HepG2 (cell line): Measurements from ENCODE around the gene SECTM1. TPM values are rescaled to one million over a fixed set of nuclear protein-coding genes. Genes with fewer than 3 reads are reported as not detected.
A peak's percentile ranks its signal among the peaks of the same experiment; 100 is the strongest.

Source experiments
- AGO1 ChIP-seq: fragments of 200-400 bp; formaldehyde crosslinking; IDR thresholded peaks from 2 replicates; pipeline ENCODE4 v1.6.1; 2017; ENCODE audit warnings: mild to moderate bottlenecking, low read depth, low read length, moderate library complexity; ENCODE audit not compliant: poor library complexity, severe bottlenecking
- ARNT ChIP-seq: fragments of 450-650 bp; IDR thresholded peaks from 2 replicates; pipeline ENCODE4 v1.6.1; 2017
- CBFB ChIP-seq: sonication (generic); formaldehyde crosslinking; IDR thresholded peaks from 2 replicates; pipeline ENCODE4 v1.4.0; 2020; ENCODE audit warnings: missing genetic modification reagents
- CEBPB ChIP-seq: IDR thresholded peaks from 2 replicates; pipeline ENCODE4 v1.6.1; 2011; ENCODE audit warnings: low read depth, low read length, improper control_type of control experiment, borderline replicate concordance
- CHD4 ChIP-seq: fragments of 200-600 bp; sonication (generic); IDR thresholded peaks from 2 replicates; pipeline ENCODE4 v1.7.0; 2017; ENCODE audit warnings: mild to moderate bottlenecking, low read length, borderline replicate concordance
- ESRRA ChIP-seq: sonication (generic); formaldehyde crosslinking; IDR thresholded peaks from 2 replicates; pipeline ENCODE4 v1.5.1; 2020; ENCODE audit warnings: mild to moderate bottlenecking, low read depth, missing genetic modification reagents
- FOXA1 ChIP-seq, 2 experiments: fragments of 450-650 bp in 1 of 2; sonication (generic) in 1 of 2; formaldehyde crosslinking in 1 of 2; IDR thresholded peaks; 2 replicates each; pipeline versions ENCODE4 v1.4.0 to v1.6.1; 2016 to 2020; ENCODE audit warnings: missing genetic modification reagents in 1 of 2
- FOXM1 ChIP-seq: sonication (generic); formaldehyde crosslinking; IDR thresholded peaks from 2 replicates; pipeline ENCODE4 v1.5.0; 2020; ENCODE audit warnings: missing genetic modification reagents
- GTF2F1 ChIP-seq: fragments of 150-350 bp; IDR thresholded peaks from 2 replicates; pipeline ENCODE4 v1.6.1; 2014; ENCODE audit warnings: low read length
- HHEX ChIP-seq: IDR thresholded peaks from 2 replicates; pipeline ENCODE4 v1.6.1; 2016; ENCODE audit warnings: control low read depth
- KDM4B ChIP-seq: sonication (generic); formaldehyde crosslinking; IDR thresholded peaks from 2 replicates; pipeline ENCODE4 v1.4.0; 2020; ENCODE audit warnings: missing genetic modification reagents
- MED8 ChIP-seq: sonication (generic); formaldehyde crosslinking; IDR thresholded peaks from 2 replicates; pipeline ENCODE4 v1.8.1; 2023; ENCODE audit warnings: mild to moderate bottlenecking, missing genetic modification reagents; ENCODE audit not compliant: insufficient replicate concordance
- NFYC ChIP-seq: IDR thresholded peaks from 2 replicates; pipeline ENCODE4 v1.6.1; 2016; ENCODE audit warnings: missing genetic modification reagents, missing compliant biosample characterization
- NR3C1 ChIP-seq: sonication (generic); formaldehyde crosslinking; IDR thresholded peaks from 2 replicates; pipeline ENCODE4 v1.4.0; 2020; ENCODE audit warnings: missing genetic modification reagents
- RARG ChIP-seq: sonication (generic); formaldehyde crosslinking; IDR thresholded peaks from 2 replicates; pipeline ENCODE4 v1.4.0; 2020; ENCODE audit warnings: low read depth, mild to moderate bottlenecking, missing genetic modification reagents
- SOX5 ChIP-seq: IDR thresholded peaks from 2 replicates; pipeline ENCODE4 v1.6.1; 2016; ENCODE audit warnings: borderline replicate concordance
- SUZ12 ChIP-seq: fragments of 150-350 bp; IDR thresholded peaks from 2 replicates; pipeline ENCODE4 v1.6.1; 2014; ENCODE audit warnings: low read depth, low read length
- YY1 ChIP-seq: IDR thresholded peaks from 2 replicates; pipeline ENCODE4 v1.6.1; 2011; ENCODE audit warnings: low read length, low read depth, moderate library complexity, mild to moderate bottlenecking; ENCODE audit not compliant: insufficient read depth, insufficient replicate concordance
- ZFX ChIP-seq: sonication (generic); formaldehyde crosslinking; IDR thresholded peaks from 2 replicates; pipeline ENCODE4 v1.4.0; 2020; ENCODE audit warnings: mild to moderate bottlenecking, low read depth, missing genetic modification reagents, moderate library complexity
- ZNF570 ChIP-seq: sonication (generic); formaldehyde crosslinking; IDR thresholded peaks from 2 replicates; pipeline ENCODE4 v1.4.0; 2020; ENCODE audit warnings: mild to moderate bottlenecking, missing genetic modification reagents, borderline replicate concordance
- ZNF598 ChIP-seq: sonication (generic); formaldehyde crosslinking; IDR thresholded peaks from 2 replicates; pipeline ENCODE4 v1.5.1; 2020; ENCODE audit warnings: mild to moderate bottlenecking, missing genetic modification reagents, borderline replicate concordance
- ZNF614 ChIP-seq: IDR thresholded peaks from 2 replicates; pipeline ENCODE4 v1.6.1; 2018; ENCODE audit warnings: missing biosample characterization, missing genetic modification reagents, inconsistent platforms, borderline replicate concordance
- ZNF629 ChIP-seq: sonication (generic); formaldehyde crosslinking; conservative IDR thresholded peaks from 2 replicates; pipeline ENCODE4 v1.5.0; 2020; ENCODE audit warnings: missing genetic modification reagents
- ZNF670 ChIP-seq: sonication (generic); formaldehyde crosslinking; IDR thresholded peaks from 2 replicates; pipeline ENCODE4 v1.8.0; 2022; ENCODE audit warnings: mild to moderate bottlenecking, missing genetic modification reagents, borderline replicate concordance
- ZNF7 ChIP-seq: IDR thresholded peaks from 2 replicates; pipeline ENCODE4 v1.6.1; 2016; ENCODE audit warnings: missing biosample characterization, missing genetic modification reagents
- ZNF746 ChIP-seq: sonication (generic); formaldehyde crosslinking; IDR thresholded peaks from 2 replicates; pipeline ENCODE4 v1.8.0; 2022; ENCODE audit warnings: mild to moderate bottlenecking, missing genetic modification reagents
- ZNF766 ChIP-seq: sonication (generic); formaldehyde crosslinking; IDR thresholded peaks from 2 replicates; pipeline ENCODE4 v1.5.0; 2020; ENCODE audit warnings: missing genetic modification reagents, borderline replicate concordance
- ZNF788 ChIP-seq: sonication (generic); formaldehyde crosslinking; IDR thresholded peaks from 2 replicates; pipeline ENCODE4 v1.5.0; 2020; ENCODE audit warnings: mild to moderate bottlenecking, missing genetic modification reagents, borderline replicate concordance
- ZSCAN25 ChIP-seq: sonication (generic); formaldehyde crosslinking; IDR thresholded peaks from 2 replicates; pipeline ENCODE4 v1.8.0; 2022; ENCODE audit warnings: mild to moderate bottlenecking, missing genetic modification reagents
- polyA plus RNA-seq, 8 experiments: library from polyadenylated mRNA; depleted of rRNA in 3 of 8; stranded (reverse) in 7 of 8; unstranded in 1 of 8; fragments of >200 nt; fragmentation: Illumina TruSeq in 4 of 8; extraction: Trizol in 4 of 8; gene quantifications; 2 replicates each; pipeline versions ENCODE4 v1.2.1 to v1.2.3, GENCODE V29; 2011 to 2016; ENCODE audit warnings: low read depth in 4 of 8, missing spikeins in 1 of 8, mixed read lengths in 1 of 8; ENCODE audit not compliant: insufficient read depth in 1 of 8
- total RNA-seq, 5 experiments: library from RNA; depleted of rRNA; stranded (reverse); fragments of >200 nt; fragmentation: Illumina TruSeq; extraction: Trizol; gene quantifications; 2 replicates each; pipeline ENCODE4 v1.2.3, GENCODE V29; 2016; ENCODE audit warnings: low read depth in 1 of 5
- TF ChIP-seq, protein P1 (sequence below): sonication (generic); formaldehyde crosslinking; IDR thresholded peaks from 2 replicates; pipeline ENCODE4 v1.8.1; 2022; ENCODE audit warnings: mild to moderate bottlenecking, missing genetic modification reagents
- TF ChIP-seq, protein P2 (sequence below): sonication (generic); formaldehyde crosslinking; IDR thresholded peaks from 2 replicates; pipeline ENCODE4 v1.4.0; 2020; ENCODE audit warnings: mild to moderate bottlenecking, missing genetic modification reagents

The SECTM1 gene
- total and polyA plus RNA-seq, 2 of the 13 experiments (the other 11 are each of a cell fraction or from before 2014, with no cell fraction given), result 3.5 to 5.3 TPM

DNA sequence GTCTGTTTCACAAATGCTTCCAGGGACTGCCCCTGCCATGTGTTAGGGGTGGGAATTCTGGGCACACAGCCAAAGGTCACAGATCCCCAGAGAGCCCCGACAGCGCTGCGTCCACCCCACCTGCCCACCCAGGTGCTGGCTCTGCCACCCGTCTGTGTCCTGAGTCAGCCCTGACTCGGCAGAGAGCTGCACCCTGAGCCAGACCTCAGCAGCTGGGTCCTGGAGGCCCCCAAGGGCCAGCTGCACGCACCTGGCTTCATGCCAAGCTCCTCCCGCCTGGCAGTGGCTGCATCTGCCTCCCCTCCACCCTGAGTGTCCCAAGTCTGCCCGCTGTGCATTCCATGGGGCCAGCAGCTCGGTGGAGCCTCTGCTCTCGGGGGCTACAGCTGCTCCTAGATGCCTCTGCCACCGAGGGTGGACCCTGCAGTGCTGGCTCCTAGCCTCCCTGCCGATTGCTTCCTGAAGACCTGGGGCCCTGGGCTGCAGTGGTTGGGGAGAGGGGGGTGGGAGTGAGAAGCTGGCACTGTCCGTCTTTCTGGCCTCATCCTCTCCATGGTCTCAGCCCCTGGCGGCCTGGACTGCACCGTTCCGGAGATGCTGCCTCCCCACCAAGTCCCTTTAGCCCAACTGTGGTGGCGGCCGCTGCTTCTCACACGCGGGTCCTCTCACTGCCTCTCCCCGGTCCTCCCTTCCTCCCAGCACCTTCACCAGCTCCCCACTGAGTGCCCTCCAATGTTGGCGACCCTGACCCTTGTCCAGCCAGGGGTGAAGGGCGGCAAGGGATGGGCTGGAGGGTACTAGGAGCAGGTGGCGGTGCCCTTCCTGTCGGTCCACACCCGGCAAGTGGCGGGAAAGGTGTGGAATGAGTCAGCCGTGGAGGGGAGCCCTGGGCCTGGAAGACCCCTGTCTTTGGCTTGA lies 3.0 kb downstream of the SECTM1 start (continued):
- TF ChIP-seq, protein P1, sequence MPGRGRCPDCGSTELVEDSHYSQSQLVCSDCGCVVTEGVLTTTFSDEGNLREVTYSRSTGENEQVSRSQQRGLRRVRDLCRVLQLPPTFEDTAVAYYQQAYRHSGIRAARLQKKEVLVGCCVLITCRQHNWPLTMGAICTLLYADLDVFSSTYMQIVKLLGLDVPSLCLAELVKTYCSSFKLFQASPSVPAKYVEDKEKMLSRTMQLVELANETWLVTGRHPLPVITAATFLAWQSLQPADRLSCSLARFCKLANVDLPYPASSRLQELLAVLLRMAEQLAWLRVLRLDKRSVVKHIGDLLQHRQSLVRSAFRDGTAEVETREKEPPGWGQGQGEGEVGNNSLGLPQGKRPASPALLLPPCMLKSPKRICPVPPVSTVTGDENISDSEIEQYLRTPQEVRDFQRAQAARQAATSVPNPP (CRISPR knock-in tag), result no peak
- TF ChIP-seq YY1 (no peak), MED8 (no peak), ZNF746 (CRISPR knock-in tag) (peak; percentile 87; the same call in 1 of the 2 replicates), ZNF766 (CRISPR knock-in tag) (no peak), CEBPB (no peak), KDM4B (peak; percentile 85; the same call in 1 of the 2 replicates), ZNF788 (peak; percentile 93), ZNF570 (CRISPR knock-in tag) (0 out of 2 replicates have a peak, but pooled peaks have one; percentile 65), AGO1 (peak; percentile 42), FOXA1 (IDR thresholded peaks at IDR 0.05) (no peak), FOXA1 (CRISPR knock-in tag; IDR thresholded peaks at IDR 0.05) (peak; percentile 27; the same call in 1 of the 2 replicates), NR3C1 (CRISPR knock-in tag) (no peak), CBFB (CRISPR knock-in tag) (no peak), HHEX (CRISPR knock-in tag) (no peak), ZSCAN25 (CRISPR knock-in tag) (peak; percentile 73; the same call in 1 of the 2 replicates), ARNT (no peak), ZFX (peak; percentile 54), ZNF670 (CRISPR knock-in tag) (peak; percentile 22; the same call in 1 of the 2 replicates), FOXM1 (CRISPR knock-in tag) (no peak), ZNF614 (peak; percentile 32; the same call in 1 of the 2 replicates), CHD4 (no peak; the same call in 1 of the 2 replicates), ZNF7 (CRISPR knock-in tag) (no peak), NFYC (CRISPR knock-in tag) (no peak), RARG (CRISPR knock-in tag) (0 out of 2 replicates have a peak, but pooled peaks have one; percentile 74), SUZ12 (no peak), GTF2F1 (peak; percentile 39; the same call in 1 of the 2 replicates), SOX5 (CRISPR knock-in tag) (peak; percentile 62), ESRRA (CRISPR knock-in tag) (peak; percentile 69), ZNF629 (CRISPR knock-in tag) (no peak; the same call in 1 of the 2 replicates), ZNF598 (CRISPR knock-in tag) (peak; percentile 61; the same call in 1 of the 2 replicates)
- TF ChIP-seq, protein P2, sequence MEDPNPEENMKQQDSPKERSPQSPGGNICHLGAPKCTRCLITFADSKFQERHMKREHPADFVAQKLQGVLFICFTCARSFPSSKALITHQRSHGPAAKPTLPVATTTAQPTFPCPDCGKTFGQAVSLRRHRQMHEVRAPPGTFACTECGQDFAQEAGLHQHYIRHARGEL (CRISPR knock-in tag), result no peak; the same call in 1 of the 2 replicates
